ENCODE data around the gene MTLN.
A peak's percentile ranks its signal among the peaks of the same experiment; 100 is the strongest.
"Not testable (repeated sequence)": the region's sequence is repeated elsewhere in the genome, so short reads cannot be mapped to it uniquely, and the experiment has no call there.

The MTLN gene, protein sequence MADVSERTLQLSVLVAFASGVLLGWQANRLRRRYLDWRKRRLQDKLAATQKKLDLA

DNA sequence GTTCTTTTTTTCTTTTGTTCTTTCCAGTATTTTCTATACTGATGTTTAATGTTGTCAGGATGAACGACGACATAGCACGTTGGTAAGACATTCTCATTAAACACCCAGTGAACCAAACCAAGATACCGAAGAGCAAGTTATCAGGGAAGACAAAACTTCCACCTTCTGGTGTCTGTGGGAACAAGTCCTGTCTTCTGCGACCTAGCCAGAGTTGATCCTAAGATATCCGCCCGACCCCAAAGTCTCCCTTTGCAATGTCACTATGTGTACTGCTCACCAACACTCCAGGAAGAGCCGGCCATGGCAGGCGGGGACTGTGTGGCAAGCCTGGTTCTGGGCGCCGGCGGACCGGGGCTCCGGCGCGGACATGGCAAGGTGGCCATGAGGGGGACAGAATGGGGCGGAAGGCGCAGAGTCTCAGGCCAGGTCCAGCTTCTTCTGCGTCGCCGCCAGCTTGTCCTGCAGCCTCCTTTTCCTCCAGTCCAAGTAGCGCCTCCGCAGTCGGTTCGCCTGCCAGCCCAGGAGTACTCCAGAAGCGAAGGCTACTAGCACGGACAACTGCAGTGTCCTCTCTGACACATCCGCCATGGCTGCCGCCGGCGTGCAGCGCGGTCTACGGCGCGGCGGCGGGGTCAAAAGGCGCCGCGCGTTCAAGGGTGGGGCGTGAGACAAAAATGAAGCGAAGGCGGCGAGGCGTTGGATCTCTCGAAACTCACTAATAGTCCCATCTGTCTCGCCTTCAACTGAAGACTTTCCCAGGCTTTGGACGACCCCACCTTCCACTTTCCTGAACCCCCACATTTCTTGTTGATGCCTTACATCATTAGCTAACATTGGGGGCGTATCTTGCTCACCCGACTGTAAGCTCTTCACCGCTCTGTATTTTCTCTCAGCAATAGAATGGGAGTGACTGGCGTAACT lies at the start of gene MTLN:
Gene MTLN (minus strand): TSS at position 610 of the 921 bp plus-strand sequence. CDS start 22 bp downstream, at position 588.
- TF ChIP-seq ZNF274 (IDR thresholded peaks at IDR 0.05; ENCODE audit: low read depth, low read length) (no peak), YY1 (IDR thresholded peaks at IDR 0.05; ENCODE audit: insufficient read depth, insufficient read length) (peak; percentile 71)
- peak within 1 kb of the TSS; percentile 89 for H3K9ac ChIP-seq (ENCODE audit: insufficient read length, low read depth)
- H3K27me3 ChIP-seq (ENCODE audit: insufficient read depth, insufficient read length) = no peaks in the 10 kb centered on the region
- peak; percentile 23 for DNase-seq (ENCODE audit: low read depth, low spot score)
- H3K9me3 ChIP-seq (ENCODE audit: insufficient read depth, low read length) = peaks cover 17% of the 10 kb centered on the region; the same call in 1 of the 2 replicates
- no peaks in the 10 kb centered on the region for H3K4me1 ChIP-seq (ENCODE audit: insufficient read depth, insufficient read length)
- H3K36me3 ChIP-seq (ENCODE audit: insufficient read depth, insufficient read length, low read length) = peaks cover 17% of the 10 kb centered on the region
- H3K4me3 ChIP-seq (ENCODE audit: insufficient read length, low read depth) = peak within 1 kb of the TSS; percentile 82

DNA sequence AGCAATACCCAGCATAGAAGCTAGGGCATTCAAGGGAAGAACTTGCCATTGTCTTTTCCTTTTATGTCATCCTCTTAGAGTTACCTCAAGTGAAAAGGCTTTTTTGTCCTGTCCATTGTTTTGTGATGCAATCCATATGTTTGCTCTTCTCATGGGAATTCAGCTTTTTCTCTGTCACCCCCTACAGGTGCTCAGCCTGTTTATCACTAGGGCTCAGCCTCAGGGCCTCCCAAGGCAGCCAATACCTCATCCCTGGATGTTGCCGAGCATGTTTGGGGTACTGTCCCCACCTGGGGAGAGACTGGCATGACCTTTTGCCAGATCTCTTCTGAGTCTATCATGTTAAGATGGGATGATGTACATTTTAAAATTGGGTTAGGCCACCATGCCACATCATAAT lies 49.6 kb upstream of the MTLN start:
- H3K4me1 ChIP-seq (ENCODE audit: insufficient read depth, insufficient read length); DNase-seq (ENCODE audit: low read depth, low spot score); H3K9ac ChIP-seq (ENCODE audit: insufficient read length, low read depth); H3K4me3 ChIP-seq (ENCODE audit: insufficient read length, low read depth); H3K27me3 ChIP-seq (ENCODE audit: insufficient read depth, insufficient read length); H3K36me3 ChIP-seq (ENCODE audit: insufficient read depth, insufficient read length, low read length); H3K9me3 ChIP-seq (ENCODE audit: insufficient read depth, low read length): not testable (repeated sequence)

DNA sequence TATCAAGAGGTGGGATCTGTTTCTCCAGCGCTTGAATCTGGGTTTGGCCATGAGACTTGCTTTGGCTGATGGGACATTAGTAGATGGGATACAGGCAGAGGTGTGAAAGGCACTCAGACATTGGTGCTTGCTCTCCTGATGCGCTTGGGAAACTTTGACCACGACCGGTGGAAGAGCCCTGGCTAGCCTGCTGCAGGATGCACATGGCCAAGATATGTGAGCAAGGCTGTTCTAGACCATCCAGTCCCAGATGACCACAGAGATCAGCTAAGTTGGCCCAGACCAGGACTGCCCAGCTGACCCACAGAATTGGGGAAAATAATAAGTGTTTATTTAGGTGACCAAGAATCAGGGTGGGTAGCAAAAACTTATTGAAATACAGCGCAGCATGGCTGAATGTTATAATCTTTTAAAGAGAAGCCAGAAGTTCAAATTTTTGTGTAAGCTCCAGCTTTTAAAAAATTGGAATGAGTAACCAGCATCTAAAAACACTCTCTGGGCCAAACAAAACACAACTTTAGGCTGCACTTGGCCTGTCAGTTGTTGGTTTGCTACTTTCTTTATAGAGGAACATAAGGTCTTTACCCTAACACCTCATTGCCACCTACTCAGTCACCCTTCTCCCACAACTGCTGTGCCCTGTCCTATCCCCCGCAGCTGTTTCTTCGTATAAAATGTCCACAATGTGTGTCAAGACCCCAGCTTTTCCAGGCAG lies 35.9 kb upstream of the MTLN start:
- H3K4me1 ChIP-seq (ENCODE audit: insufficient read depth, insufficient read length) = not testable (repeated sequence)

DNA sequence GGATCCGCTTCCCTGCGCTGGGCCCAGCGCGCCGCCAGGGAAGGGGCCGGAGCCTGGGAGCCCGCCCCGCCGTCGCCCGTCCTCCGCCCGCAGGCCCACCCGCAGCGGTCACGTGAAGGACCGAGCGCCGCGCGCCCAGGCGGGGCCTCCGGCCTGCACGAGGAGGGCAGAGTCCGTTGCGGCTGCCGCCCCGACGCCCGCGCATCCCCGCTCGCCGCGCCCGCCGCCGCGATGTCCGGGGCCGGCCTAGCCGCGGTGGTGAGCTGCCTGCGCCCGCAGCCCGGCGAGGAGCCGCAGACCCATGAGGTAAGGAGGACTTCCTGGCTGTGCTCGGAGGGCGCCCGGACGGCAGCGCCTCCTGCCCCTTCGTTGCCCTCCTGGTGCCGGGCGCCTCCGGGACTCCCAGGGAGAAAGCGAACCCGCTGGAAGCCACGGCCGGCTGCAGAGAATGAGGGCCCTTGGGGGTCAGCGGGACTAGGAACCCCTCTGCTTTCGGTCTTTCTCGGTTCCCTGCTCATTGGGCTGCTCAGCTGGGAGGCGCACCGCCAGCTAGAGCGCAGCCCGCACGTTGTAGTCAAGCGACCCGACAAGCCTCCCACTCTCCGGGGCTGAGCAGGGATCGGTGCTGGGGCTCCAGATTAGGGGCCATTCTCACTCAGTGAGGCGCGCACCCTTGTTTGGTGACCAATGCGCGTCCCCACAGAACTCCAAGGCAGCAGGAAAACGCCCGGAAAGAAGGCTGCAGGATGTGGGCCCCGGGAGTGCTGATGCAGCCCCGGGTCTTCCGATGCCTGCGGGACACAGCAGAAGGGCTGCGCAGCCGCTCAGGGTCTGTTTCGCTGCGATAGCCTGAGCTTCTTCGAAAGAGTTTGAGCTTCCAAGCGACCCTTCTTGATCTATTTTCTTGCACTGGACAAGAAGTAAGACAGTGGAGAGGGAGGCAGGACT lies 33.4 kb upstream of the MTLN start:
- H3K4me1 ChIP-seq (ENCODE audit: insufficient read depth, insufficient read length); H3K9me3 ChIP-seq (ENCODE audit: insufficient read depth, low read length); H3K9ac ChIP-seq (ENCODE audit: insufficient read length, low read depth); H3K4me3 ChIP-seq (ENCODE audit: insufficient read length, low read depth); H3K27me3 ChIP-seq (ENCODE audit: insufficient read depth, insufficient read length); H3K36me3 ChIP-seq (ENCODE audit: insufficient read depth, insufficient read length, low read length); DNase-seq (ENCODE audit: low read depth, low spot score): not testable (repeated sequence)

More for the DNA sequence above, 35.9 kb upstream of the MTLN start:
- H3K9ac ChIP-seq (ENCODE audit: insufficient read length, low read depth); H3K9me3 ChIP-seq (ENCODE audit: insufficient read depth, low read length); H3K36me3 ChIP-seq (ENCODE audit: insufficient read depth, insufficient read length, low read length); H3K4me3 ChIP-seq (ENCODE audit: insufficient read length, low read depth); DNase-seq (ENCODE audit: low read depth, low spot score); H3K27me3 ChIP-seq (ENCODE audit: insufficient read depth, insufficient read length): not testable (repeated sequence)

DNA sequence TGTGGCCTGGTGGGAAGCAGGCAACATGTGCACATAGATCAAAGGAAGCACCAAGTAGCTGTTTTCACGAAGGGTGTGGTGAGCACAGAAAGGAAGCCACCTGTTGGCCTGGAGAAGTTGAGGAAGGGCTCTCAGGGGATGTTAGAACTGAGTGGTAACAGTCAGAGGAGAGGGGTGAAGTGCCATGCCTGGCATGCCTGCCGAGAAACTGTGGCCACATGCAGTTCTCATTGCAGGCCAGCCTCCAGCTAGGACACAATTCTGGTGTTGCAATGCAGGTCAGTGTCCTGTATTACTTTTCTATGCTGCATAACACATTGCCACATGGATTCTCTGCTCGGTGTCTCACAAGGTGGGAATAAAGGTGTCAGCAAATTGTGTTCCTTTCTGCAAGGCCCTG lies 30.9 kb upstream of the MTLN start:
- not testable (repeated sequence) for H3K9ac ChIP-seq (ENCODE audit: insufficient read length, low read depth); H3K36me3 ChIP-seq (ENCODE audit: insufficient read depth, insufficient read length, low read length); H3K4me1 ChIP-seq (ENCODE audit: insufficient read depth, insufficient read length); H3K4me3 ChIP-seq (ENCODE audit: insufficient read length, low read depth); H3K9me3 ChIP-seq (ENCODE audit: insufficient read depth, low read length); DNase-seq (ENCODE audit: low read depth, low spot score); H3K27me3 ChIP-seq (ENCODE audit: insufficient read depth, insufficient read length)

DNA sequence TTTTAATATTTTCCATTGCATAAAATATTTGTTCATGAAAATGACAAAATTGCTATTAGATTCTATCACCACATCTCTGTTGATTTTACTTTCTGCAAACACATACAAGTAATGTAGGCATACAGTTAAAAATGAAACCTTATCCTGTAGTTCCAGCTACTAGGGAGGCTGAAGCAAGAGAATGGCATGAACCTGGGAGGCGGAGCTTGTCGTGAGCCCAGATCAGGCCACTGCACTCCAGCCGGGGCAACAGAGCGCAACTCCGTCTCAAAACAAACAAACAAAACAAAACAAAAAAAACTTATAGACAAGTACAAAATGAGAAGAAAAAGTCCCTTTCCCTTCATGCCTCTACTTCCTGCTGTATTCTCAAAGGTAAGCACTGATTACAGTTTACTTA lies 22.2 kb upstream of the MTLN start:
- H3K4me3 ChIP-seq (ENCODE audit: insufficient read length, low read depth); H3K27me3 ChIP-seq (ENCODE audit: insufficient read depth, insufficient read length); H3K36me3 ChIP-seq (ENCODE audit: insufficient read depth, insufficient read length, low read length); H3K9ac ChIP-seq (ENCODE audit: insufficient read length, low read depth); H3K4me1 ChIP-seq (ENCODE audit: insufficient read depth, insufficient read length); H3K9me3 ChIP-seq (ENCODE audit: insufficient read depth, low read length); DNase-seq (ENCODE audit: low read depth, low spot score): not testable (repeated sequence)

DNA sequence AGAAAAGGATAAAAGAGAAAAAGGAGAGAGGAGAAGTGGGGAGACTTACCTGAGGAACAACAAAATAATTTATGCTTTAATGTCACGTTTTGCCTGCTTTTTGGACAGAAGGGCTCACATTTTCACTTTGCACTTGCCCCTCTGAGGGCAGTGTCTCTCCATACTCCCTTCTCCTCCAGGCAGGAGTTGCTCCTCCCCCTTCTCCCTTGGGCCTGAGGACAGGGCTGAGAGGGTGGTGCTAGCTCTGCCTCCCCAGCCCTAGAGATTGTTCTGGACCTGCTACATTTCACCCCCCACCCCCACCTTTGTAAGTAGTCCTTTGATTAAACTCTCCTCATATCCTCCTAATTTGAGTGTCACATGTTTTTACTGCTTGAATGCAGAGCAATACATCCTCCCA lies 17.5 kb upstream of the MTLN start:
- not testable (repeated sequence) for H3K9ac ChIP-seq (ENCODE audit: insufficient read length, low read depth); DNase-seq (ENCODE audit: low read depth, low spot score); H3K4me3 ChIP-seq (ENCODE audit: insufficient read length, low read depth); H3K9me3 ChIP-seq (ENCODE audit: insufficient read depth, low read length); H3K36me3 ChIP-seq (ENCODE audit: insufficient read depth, insufficient read length, low read length); H3K27me3 ChIP-seq (ENCODE audit: insufficient read depth, insufficient read length); H3K4me1 ChIP-seq (ENCODE audit: insufficient read depth, insufficient read length)

DNA sequence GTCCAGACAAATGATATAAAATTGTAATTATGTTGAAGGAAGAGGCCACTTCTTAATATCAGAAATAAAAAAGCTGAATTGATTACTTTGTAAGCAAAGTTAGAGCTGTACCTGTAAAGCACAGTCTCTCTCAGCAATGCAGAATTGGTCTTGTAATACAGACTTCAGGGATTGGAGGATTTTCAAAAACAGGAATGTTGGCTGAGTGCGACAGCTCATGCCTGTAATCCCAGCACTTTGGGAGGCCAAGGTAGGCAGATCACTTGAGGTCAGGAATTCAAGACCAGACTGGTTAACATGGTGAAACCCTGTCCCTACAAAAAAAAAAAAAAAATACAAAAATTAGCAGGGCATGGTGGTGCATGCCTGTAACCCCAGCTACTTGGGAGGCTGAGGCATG lies 10.3 kb upstream of the MTLN start:
- H3K9me3 ChIP-seq (ENCODE audit: insufficient read depth, low read length); H3K4me3 ChIP-seq (ENCODE audit: insufficient read length, low read depth); H3K27me3 ChIP-seq (ENCODE audit: insufficient read depth, insufficient read length); H3K36me3 ChIP-seq (ENCODE audit: insufficient read depth, insufficient read length, low read length); H3K4me1 ChIP-seq (ENCODE audit: insufficient read depth, insufficient read length); DNase-seq (ENCODE audit: low read depth, low spot score); H3K9ac ChIP-seq (ENCODE audit: insufficient read length, low read depth): not testable (repeated sequence)
